H9 (cell line): ENCODE results near the gene MEIS3. TPM values are rescaled to one million over a fixed set of nuclear protein-coding genes. Genes with fewer than 3 reads are reported as not detected.

Experiments
- DNase-seq: peaks from one replicate; pipeline ENCODE4 v3.0.0-alpha.2; 2017
- H2AFZ ChIP-seq: one replicate; pipeline ENCODE4 v1.6.1; 2013; ENCODE audit warnings: mild to moderate bottlenecking, low read length, control low read depth, moderate library complexity
- H2AK5ac ChIP-seq: 2 replicates; pipeline ENCODE4 v1.6.1; 2013; ENCODE audit warnings: low read length, control low read depth, mixed read lengths; ENCODE audit not compliant: insufficient read length
- H2BK120ac ChIP-seq: one replicate; pipeline ENCODE4 v1.6.1; 2013; ENCODE audit warnings: low read depth, mild to moderate bottlenecking, low read length, control low read depth, inconsistent platforms; ENCODE audit not compliant: poor library complexity, severe bottlenecking
- H2BK12ac ChIP-seq: 2 replicates; pipeline ENCODE4 v1.6.1; 2013; ENCODE audit warnings: low read length, control low read depth, mixed read lengths, low read depth; ENCODE audit not compliant: insufficient read length
- H2BK15ac ChIP-seq: 2 replicates; pipeline ENCODE4 v1.6.1; 2013; ENCODE audit warnings: low read depth, low read length, control low read depth
- H2BK20ac ChIP-seq: one replicate; pipeline ENCODE4 v1.6.1; 2013; ENCODE audit warnings: low read depth, mild to moderate bottlenecking, low read length, control low read depth, inconsistent platforms; ENCODE audit not compliant: poor library complexity, severe bottlenecking
- H2BK5ac ChIP-seq: 2 replicates; pipeline ENCODE4 v1.6.1; 2013; ENCODE audit warnings: low read length, control low read depth, mixed read lengths; ENCODE audit not compliant: insufficient read length
- H3K14ac ChIP-seq: 2 replicates; pipeline ENCODE4 v1.6.1; 2013; ENCODE audit warnings: low read length, control low read depth; ENCODE audit not compliant: insufficient read depth
- H3K18ac ChIP-seq: 2 replicates; pipeline ENCODE4 v1.6.1; 2013; ENCODE audit warnings: low read depth, mild to moderate bottlenecking, mixed read lengths, low read length, control low read depth; ENCODE audit not compliant: insufficient read length
- H3K23ac ChIP-seq: 2 replicates; pipeline ENCODE4 v1.6.1; 2013; ENCODE audit warnings: low read length, control low read depth, mixed read lengths, low read depth; ENCODE audit not compliant: insufficient read length
- H3K23me2 ChIP-seq: 2 replicates; pipeline ENCODE4 v1.6.1; 2013; ENCODE audit warnings: low read depth, mild to moderate bottlenecking, mixed read lengths, low read length, control low read depth; ENCODE audit not compliant: insufficient read length, poor library complexity, severe bottlenecking
- H3K27ac ChIP-seq: 2 replicates; pipeline ENCODE4 v1.5.1; 2013; ENCODE audit warnings: low read length, control low read depth, mixed read lengths, low read depth; ENCODE audit not compliant: insufficient read length
- H3K27me3 ChIP-seq: 2 replicates; pipeline ENCODE4 v1.6.1; 2013; ENCODE audit warnings: low read length, control low read depth, inconsistent platforms; ENCODE audit not compliant: insufficient read depth
- H3K4ac ChIP-seq: 2 replicates; pipeline ENCODE4 v1.6.1; 2013; ENCODE audit warnings: low read depth, mild to moderate bottlenecking, control low read depth, inconsistent platforms, low read length, moderate library complexity
- H3K4me1 ChIP-seq: 2 replicates; pipeline ENCODE4 v1.6.1; 2013; ENCODE audit warnings: low read length, control low read depth, inconsistent platforms; ENCODE audit not compliant: insufficient read depth
- H3K4me2 ChIP-seq: 2 replicates; pipeline ENCODE4 v1.6.1; 2013; ENCODE audit warnings: low read length, control low read depth, mixed read lengths; ENCODE audit not compliant: insufficient read length, insufficient read depth
- H3K56ac ChIP-seq: 2 replicates; pipeline ENCODE4 v1.6.1; 2013; ENCODE audit warnings: low read depth, mild to moderate bottlenecking, mixed read lengths, low read length, control low read depth; ENCODE audit not compliant: insufficient read length
- H3K79me1 ChIP-seq: 2 replicates; pipeline ENCODE4 v1.6.1; 2013; ENCODE audit warnings: low read depth, mild to moderate bottlenecking, moderate library complexity, low read length, control low read depth, inconsistent platforms; ENCODE audit not compliant: insufficient read depth, poor library complexity, severe bottlenecking
- H3K79me2 ChIP-seq: 2 replicates; pipeline ENCODE4 v1.6.1; 2013; ENCODE audit warnings: low read length, control low read depth, inconsistent platforms; ENCODE audit not compliant: insufficient read depth
- H3K9ac ChIP-seq: 2 replicates; pipeline ENCODE4 v1.6.1; 2013; ENCODE audit warnings: low read length, control low read depth, mixed read lengths; ENCODE audit not compliant: insufficient read length; ENCODE audit errors: extremely low read depth
- H3K9me3 ChIP-seq: one replicate; pipeline ENCODE4 v1.6.1; 2013; ENCODE audit warnings: low read depth, low read length, inconsistent platforms; ENCODE audit not compliant: control insufficient read depth
- H3T11ph ChIP-seq: one replicate; pipeline ENCODE4 v1.6.1; 2013; ENCODE audit warnings: mild to moderate bottlenecking, low read length, control low read depth, inconsistent platforms
- H4K20me1 ChIP-seq: one replicate; pipeline ENCODE4 v1.6.1; 2013; ENCODE audit not compliant: control insufficient read depth, insufficient read length, insufficient read depth
- H4K5ac ChIP-seq: 2 replicates; pipeline ENCODE4 v1.6.1; 2013; ENCODE audit warnings: low read depth, mild to moderate bottlenecking, mixed read lengths, low read length, control low read depth; ENCODE audit not compliant: insufficient read length
- H4K8ac ChIP-seq: replicated peaks from 2 replicates; pipeline ENCODE4 v1.6.1; 2013; ENCODE audit warnings: low read length, control low read depth, mixed read lengths, low read depth; ENCODE audit not compliant: insufficient read length
- H4K91ac ChIP-seq: 2 replicates; pipeline ENCODE4 v1.6.1; 2013; ENCODE audit warnings: low read depth, mild to moderate bottlenecking, moderate library complexity, mixed read lengths, low read length, control low read depth; ENCODE audit not compliant: insufficient read length
- H3K27ac Mint-ChIP-seq, 3 experiments: 2 replicates in 2 of 3; 3 replicates in 1 of 3; pipeline ENCODE4 v1.8.0; 2020 to 2021; ENCODE audit warnings: mixed read lengths in 3 of 3, mild to moderate bottlenecking in 1 of 3, moderate library complexity in 1 of 3
- H3K27me3 Mint-ChIP-seq: 2 replicates; pipeline ENCODE4 v1.8.0; 2021; ENCODE audit warnings: low read depth, mild to moderate bottlenecking, moderate library complexity, mixed read lengths
- H3K36me3 Mint-ChIP-seq, 3 experiments: 2 replicates in 2 of 3; 3 replicates in 1 of 3; pipeline ENCODE4 v1.8.0; 2020 to 2021; ENCODE audit warnings: low read depth in 3 of 3, mixed read lengths in 3 of 3; ENCODE audit not compliant: insufficient read depth in 1 of 3
- H3K4me1 Mint-ChIP-seq, 2 experiments: 2 replicates each; pipeline ENCODE4 v1.8.0; 2020; ENCODE audit warnings: mixed read lengths in 2 of 2
- H3K4me3 Mint-ChIP-seq, 2 experiments: 2 replicates in 1 of 2; 3 replicates in 1 of 2; pipeline ENCODE4 v1.8.0; 2020 to 2021; ENCODE audit warnings: mild to moderate bottlenecking in 2 of 2, mixed read lengths in 2 of 2, moderate library complexity in 1 of 2
- H3K9me3 Mint-ChIP-seq, 2 experiments: 2 replicates in 1 of 2; 3 replicates in 1 of 2; pipeline ENCODE4 v1.8.0; 2020; ENCODE audit warnings: mild to moderate bottlenecking in 2 of 2, mixed read lengths in 2 of 2, moderate library complexity in 1 of 2
- WGBS: extraction: QIAGEN DNeasy Blood & Tissue Kit; methylation state at CpG from one replicate; pipeline ENCODE4 v1.1.7; 2013; ENCODE audit warnings: missing lambda C conversion rate, low lambda C conversion rate, mixed read lengths; ENCODE audit not compliant: insufficient read length; ENCODE audit errors: extremely low coverage; 5-methylcytosine and 5-hydroxymethylcytosine counted together
- total RNA-seq: library from RNA; stranded (reverse); gene quantifications from 2 replicates; pipeline ENCODE4 v1.2.1, GENCODE V29; 2021
- TF ChIP-seq, protein P1 (sequence below): fragments of 200-600 bp; sonication (generic); conservative IDR thresholded peaks from 3 replicates; pipeline ENCODE4 v1.8.0; 2021; ENCODE audit warnings: antibody characterized with exemption, mild to moderate bottlenecking

Gene MEIS3
- total RNA-seq, 1 experiment from 2014 or later = 44.0 TPM

DNA sequence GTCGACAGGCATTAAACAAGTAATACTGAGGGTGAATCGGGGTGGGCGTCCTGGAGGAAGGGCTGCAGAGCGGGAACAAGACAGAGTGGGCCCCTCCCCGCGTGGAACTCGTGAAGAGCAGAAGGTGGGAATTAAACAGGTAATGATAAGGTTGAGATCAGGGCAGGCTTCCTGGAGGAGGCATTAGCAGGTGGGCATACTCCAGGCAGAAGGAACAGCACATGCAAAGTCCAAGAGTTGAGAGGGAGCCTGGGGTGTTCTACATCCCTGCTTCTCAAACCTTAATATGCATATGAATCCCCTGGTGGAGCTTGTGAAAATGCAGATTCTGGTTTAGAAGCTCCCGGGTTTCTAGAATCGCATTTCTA is 29.0 kb upstream of the MEIS3 start:
- Histone ChIP-seq H2BK120ac (no peak overlapping the region), H2BK5ac (no peak overlapping the region), H3K14ac (no peak overlapping the region; the same call in 1 of the 2 replicates), H3K4me1 (peaks cover 10% of the 10 kb centered on the region; the same call in 1 of the 2 replicates), H2BK20ac (no peak overlapping the region), H3K79me2 (no peaks in the 10 kb centered on the region), H4K20me1 (no peaks in the 10 kb centered on the region), H3K4me2 (peak overlapping the region; percentile 65), H4K91ac (no peak overlapping the region), H2BK12ac (no peak overlapping the region), H2AK5ac (no peak overlapping the region), H3K9ac (no peak overlapping the region), H3K27ac (no peak overlapping the region), H2BK15ac (no peak overlapping the region), H4K8ac (no peak overlapping the region), H3K18ac (no peak overlapping the region), H3K27me3 (no peaks in the 10 kb centered on the region; the same call in 1 of the 2 replicates), H3T11ph (no peak overlapping the region), H3K23ac (no peak overlapping the region), H2AFZ (no peak overlapping the region), H4K5ac (no peak overlapping the region), H3K56ac (no peak overlapping the region), H3K4ac (no peak overlapping the region), H3K79me1 (no peaks in the 10 kb centered on the region), H3K23me2 (peaks cover 13% of the 10 kb centered on the region), H3K9me3 (no peaks in the 10 kb centered on the region)
- peak overlapping the region; percentile 67 to 88 for H3K4me3 Mint-ChIP-seq
- no peak for DNase-seq
- H3K27me3 Mint-ChIP-seq = peaks cover 58% of the 10 kb centered on the region
- TF ChIP-seq, protein P1, sequence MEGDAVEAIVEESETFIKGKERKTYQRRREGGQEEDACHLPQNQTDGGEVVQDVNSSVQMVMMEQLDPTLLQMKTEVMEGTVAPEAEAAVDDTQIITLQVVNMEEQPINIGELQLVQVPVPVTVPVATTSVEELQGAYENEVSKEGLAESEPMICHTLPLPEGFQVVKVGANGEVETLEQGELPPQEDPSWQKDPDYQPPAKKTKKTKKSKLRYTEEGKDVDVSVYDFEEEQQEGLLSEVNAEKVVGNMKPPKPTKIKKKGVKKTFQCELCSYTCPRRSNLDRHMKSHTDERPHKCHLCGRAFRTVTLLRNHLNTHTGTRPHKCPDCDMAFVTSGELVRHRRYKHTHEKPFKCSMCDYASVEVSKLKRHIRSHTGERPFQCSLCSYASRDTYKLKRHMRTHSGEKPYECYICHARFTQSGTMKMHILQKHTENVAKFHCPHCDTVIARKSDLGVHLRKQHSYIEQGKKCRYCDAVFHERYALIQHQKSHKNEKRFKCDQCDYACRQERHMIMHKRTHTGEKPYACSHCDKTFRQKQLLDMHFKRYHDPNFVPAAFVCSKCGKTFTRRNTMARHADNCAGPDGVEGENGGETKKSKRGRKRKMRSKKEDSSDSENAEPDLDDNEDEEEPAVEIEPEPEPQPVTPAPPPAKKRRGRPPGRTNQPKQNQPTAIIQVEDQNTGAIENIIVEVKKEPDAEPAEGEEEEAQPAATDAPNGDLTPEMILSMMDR = no peak
- no peak overlapping the region; a peak in 1 of 7 replicates for H3K27ac Mint-ChIP-seq
- peaks cover 0 to 1% (median 0%) of the 10 kb centered on the region in 3 experiments; a peak in 2 of 7 replicates for H3K36me3 Mint-ChIP-seq
- H3K4me1 Mint-ChIP-seq = peaks cover 37 to 40% of the 10 kb centered on the region in 2 experiments
- no peaks in the 10 kb centered on the region; a peak in 3 of 5 replicates for H3K9me3 Mint-ChIP-seq
- WGBS = no CpG with 5 or more reads among the region's 9 CpGs
